GM23338 (cell line): Measurements from ENCODE around the gene CD93. TPM values are rescaled to one million over a fixed set of nuclear protein-coding genes. Genes with fewer than 3 reads are reported as not detected.

Experiments used
- ATAC-seq: fragments of 200-7000 bp; cut with Tn5 transposase; 3 replicates; pipeline ENCODE4 v1.9.1; 2020
- DNase-seq: peaks from one replicate; pipeline ENCODE4 v3.0.0-alpha.2; 2015; ENCODE audit warnings: low spot score
- H2AFZ ChIP-seq: fragments of 200-600 bp; sonication (generic); 2 replicates; pipeline ENCODE4 v1.8.0; 2016; ENCODE audit warnings: antibody characterized with exemption, mild to moderate bottlenecking, moderate library complexity
- H3F3A ChIP-seq: fragments of 200-600 bp; sonication (generic); replicated peaks from 2 replicates; pipeline ENCODE4 v1.8.0; 2017; ENCODE audit warnings: antibody characterized with exemption, mixed run types, low read depth
- H3K27ac ChIP-seq: fragments of 200-600 bp; sonication (generic); 2 replicates; pipeline ENCODE4 v1.6.1; 2016; ENCODE audit warnings: low read depth
- H3K27me3 ChIP-seq: fragments of 200-600 bp; sonication (generic); 2 replicates; pipeline ENCODE4 v1.8.0; 2016; ENCODE audit warnings: mild to moderate bottlenecking, mixed run types, moderate library complexity; ENCODE audit not compliant: insufficient read depth
- H3K36me3 ChIP-seq: fragments of 200-600 bp; sonication (generic); 2 replicates; pipeline ENCODE4 v1.8.0; 2016; ENCODE audit warnings: mild to moderate bottlenecking; ENCODE audit not compliant: insufficient read depth
- H3K4me1 ChIP-seq: fragments of 200-600 bp; sonication (generic); 2 replicates; pipeline ENCODE4 v1.8.0; 2016; ENCODE audit warnings: mild to moderate bottlenecking, moderate library complexity; ENCODE audit not compliant: insufficient read depth
- H3K4me2 ChIP-seq: fragments of 200-600 bp; sonication (generic); 2 replicates; pipeline ENCODE4 v1.7.1; 2017; ENCODE audit warnings: mixed run types
- H3K4me3 ChIP-seq: fragments of 200-600 bp; sonication (generic); 2 replicates; pipeline ENCODE4 v1.6.1; 2016; ENCODE audit warnings: mixed run types
- H3K79me2 ChIP-seq: fragments of 200-600 bp; sonication (generic); replicated peaks from 2 replicates; pipeline ENCODE4 v1.8.0; 2017; ENCODE audit warnings: mild to moderate bottlenecking; ENCODE audit not compliant: insufficient read depth
- H3K9me2 ChIP-seq: fragments of 200-600 bp; sonication (generic); 2 replicates; pipeline ENCODE4 v1.8.0; 2017; ENCODE audit not compliant: insufficient read depth
- H4K20me1 ChIP-seq: fragments of 200-600 bp; sonication (generic); replicated peaks from 2 replicates; pipeline ENCODE4 v1.8.0; 2017; ENCODE audit warnings: mild to moderate bottlenecking; ENCODE audit not compliant: insufficient read depth
- H3K27ac Mint-ChIP-seq: 2 replicates; pipeline ENCODE4 v1.8.0; 2020; ENCODE audit warnings: inconsistent platforms, mild to moderate bottlenecking, moderate library complexity, mixed read lengths
- H3K27me3 Mint-ChIP-seq: 3 replicates; pipeline ENCODE4 v1.8.0; 2022; ENCODE audit warnings: low read depth, mild to moderate bottlenecking, moderate library complexity, mixed read lengths, inconsistent platforms; ENCODE audit not compliant: insufficient read depth, poor library complexity
- H3K36me3 Mint-ChIP-seq: 3 replicates; pipeline ENCODE4 v1.8.0; 2021; ENCODE audit warnings: low read depth, mild to moderate bottlenecking, inconsistent platforms, moderate library complexity, mixed read lengths
- H3K4me1 Mint-ChIP-seq: 3 replicates; pipeline ENCODE4 v1.8.0; 2020; ENCODE audit warnings: mild to moderate bottlenecking, inconsistent platforms, mixed read lengths
- H3K4me3 Mint-ChIP-seq: 3 replicates; pipeline ENCODE4 v1.8.0; 2021; ENCODE audit warnings: moderate library complexity, mild to moderate bottlenecking, inconsistent platforms, mixed read lengths
- H3K9me3 Mint-ChIP-seq: 3 replicates; pipeline ENCODE4 v1.8.0; 2020; ENCODE audit warnings: moderate library complexity, mild to moderate bottlenecking, inconsistent platforms, mixed read lengths
- ETS1 ChIP-seq: IDR thresholded peaks from 2 replicates; pipeline ENCODE4 v1.6.1; 2016; ENCODE audit warnings: antibody characterized with exemption
- REST ChIP-seq: IDR thresholded peaks from one replicate; pipeline ENCODE4 v1.6.1; 2018; ENCODE audit warnings: antibody characterized with exemption; ENCODE audit not compliant: unreplicated experiment
- STAT1 ChIP-seq: IDR thresholded peaks from one replicate; pipeline ENCODE4 v1.6.1; 2016; ENCODE audit warnings: antibody characterized with exemption; ENCODE audit not compliant: unreplicated experiment
- ZNF114 ChIP-seq: fragments of 250-450 bp; sonication (Bioruptor Pico); IDR thresholded peaks from 2 replicates; pipeline ENCODE4 v1.5.0; 2020; ENCODE audit warnings: mild to moderate bottlenecking, moderate library complexity
- ZNF462 ChIP-seq: fragments of 250-450 bp; sonication (Bioruptor Pico); IDR thresholded peaks from 2 replicates; pipeline ENCODE4 v1.5.0; 2020; ENCODE audit warnings: mild to moderate bottlenecking, moderate library complexity
- polyA plus RNA-seq: library from polyadenylated mRNA; unstranded; fragments of >200 nt; fragmentation: Nextera tagmentation; extraction: Ambion mirVana; gene quantifications from 2 replicates; pipeline ENCODE4 v1.2.1, GENCODE V29; 2016
- total RNA-seq: library from RNA; depleted of rRNA; stranded (reverse); fragments of >200 nt; shearing (Covaris generic); gene quantifications from 2 replicates; pipeline ENCODE4 v1.2.3, GENCODE V29; 2014

Gene CD93
- total and polyA plus RNA-seq, 2 experiments from 2014 or later: 0.03 TPM; not detected in 1

- no peak overlapping the region for H3K4me3 ChIP-seq
- TF ChIP-seq ETS1: no peak
- no peak for TF ChIP-seq STAT1
- TF ChIP-seq ZNF462 (CRISPR knock-in tag): no peak
- no peak for TF ChIP-seq ZNF114 (CRISPR knock-in tag)
- no peak for TF ChIP-seq REST
These were observed 25.5 kb downstream of the CD93 start for GRCh38 chr20:23060629-23061028.

More at GRCh38 chr20:23060629-23061028, 25.5 kb downstream of the CD93 start:
- no peaks in the 10 kb centered on the region for H3K36me3 Mint-ChIP-seq
- DNase-seq (no peak), ATAC-seq (no peak)
- H3K27ac Mint-ChIP-seq: no peak overlapping the region
- H3K4me1 Mint-ChIP-seq: peaks cover 24% of the 10 kb centered on the region
- Histone ChIP-seq H4K20me1 (no peaks in the 10 kb centered on the region), H3K9me2 (peaks cover 15% of the 10 kb centered on the region), H2AFZ (no peak overlapping the region), H3K27me3 (no peaks in the 10 kb centered on the region), H3K27ac (no peak overlapping the region), H3K36me3 (no peaks in the 10 kb centered on the region), H3K4me1 (peaks cover 24% of the 10 kb centered on the region), H3F3A (no peaks in the 10 kb centered on the region), H3K79me2 (no peaks in the 10 kb centered on the region), H3K4me2 (no peak overlapping the region)
- 0 out of 3 replicates have a peak, but pooled peaks cover 3% of the 10 kb centered on the region for H3K9me3 Mint-ChIP-seq
- peaks cover 2% of the 10 kb centered on the region for H3K27me3 Mint-ChIP-seq
- no peak overlapping the region for H3K4me3 Mint-ChIP-seq
